Loucy (cell line): ENCODE measurements around the gene CLDN11.

Source experiments
- H2AFZ ChIP-seq: fragments of 200-600 bp; sonication (generic); 2 replicates; pipeline ENCODE4 v1.6.0; 2016; ENCODE audit warnings: antibody characterized with exemption, mild to moderate bottlenecking, low read length, moderate library complexity
- H3F3A ChIP-seq: fragments of 200-600 bp; 2 replicates; pipeline ENCODE4 v1.6.0; 2016; ENCODE audit warnings: antibody characterized with exemption, low read depth, mild to moderate bottlenecking
- H3K27me3 ChIP-seq: fragments of 200-600 bp; sonication (generic); 2 replicates; pipeline ENCODE4 v1.6.1; 2014; ENCODE audit warnings: low read length, mild to moderate bottlenecking; ENCODE audit not compliant: insufficient read depth, poor library complexity, severe bottlenecking
- H3K36me3 ChIP-seq: fragments of 200-600 bp; sonication (generic); 2 replicates; pipeline ENCODE4 v1.6.1; 2016; ENCODE audit warnings: low read length; ENCODE audit not compliant: insufficient read depth
- H3K4me1 ChIP-seq: fragments of 200-600 bp; sonication (generic); 2 replicates; pipeline ENCODE4 v1.5.1; 2014; ENCODE audit warnings: low read length, mild to moderate bottlenecking; ENCODE audit not compliant: insufficient read depth, poor library complexity, severe bottlenecking
- H3K4me2 ChIP-seq: fragments of 200-600 bp; sonication (generic); 2 replicates; pipeline ENCODE4 v1.6.0; 2014; ENCODE audit warnings: antibody characterized with exemption, low read length, low read depth, mild to moderate bottlenecking; ENCODE audit not compliant: poor library complexity, severe bottlenecking
- H3K4me3 ChIP-seq: fragments of 200-600 bp; sonication (generic); 2 replicates; pipeline ENCODE4 v1.5.1; 2014; ENCODE audit warnings: low read length, mild to moderate bottlenecking, mixed read lengths; ENCODE audit not compliant: poor library complexity, severe bottlenecking
- H3K79me2 ChIP-seq: fragments of 200-600 bp; sonication (generic); 2 replicates; pipeline ENCODE4 v1.6.1; 2014; ENCODE audit warnings: low read length; ENCODE audit not compliant: insufficient read depth
- H3K9ac ChIP-seq: fragments of 200-600 bp; sonication (generic); 2 replicates; pipeline ENCODE4 v1.6.0; 2014; ENCODE audit warnings: mild to moderate bottlenecking, low read depth, low read length, moderate library complexity; ENCODE audit not compliant: poor library complexity, severe bottlenecking
- H3K9me2 ChIP-seq: fragments of 200-600 bp; sonication (generic); replicated peaks from 2 replicates; pipeline ENCODE4 v1.6.1; 2016; ENCODE audit warnings: low read depth, low read length, mixed read lengths
- H3K9me3 ChIP-seq: fragments of 200-600 bp; sonication (generic); 2 replicates; pipeline ENCODE4 v1.6.1; 2014; ENCODE audit warnings: mild to moderate bottlenecking, antibody characterized with exemption, low read length, low read depth; ENCODE audit not compliant: insufficient read depth
- H4K20me1 ChIP-seq: fragments of 200-600 bp; sonication (generic); 2 replicates; pipeline ENCODE4 v1.6.0; 2014; ENCODE audit warnings: antibody characterized with exemption, low read length, mild to moderate bottlenecking; ENCODE audit not compliant: insufficient read depth, poor library complexity, severe bottlenecking
- CTCF ChIP-seq: fragments of 200-600 bp; sonication (generic); conservative IDR thresholded peaks from 2 replicates; pipeline ENCODE4 v1.5.1; 2014; ENCODE audit warnings: mild to moderate bottlenecking, antibody characterized with exemption, low read length
- EZH2phosphoT487 ChIP-seq: fragments of 200-600 bp; IDR thresholded peaks from 2 replicates; pipeline ENCODE4 v1.6.1; 2018; ENCODE audit warnings: antibody characterized with exemption, mild to moderate bottlenecking, moderate library complexity, borderline replicate concordance

Gene CLDN11

GRCh38 chr3:170438836-170439235 lies 20.2 kb downstream of the CLDN11 start:
- no peaks in the 10 kb centered on the region for H3K79me2 ChIP-seq
- no peaks in the 10 kb centered on the region for H3K9me2 ChIP-seq
- no peak overlapping the region for H2AFZ ChIP-seq
- no peaks in the 10 kb centered on the region for H4K20me1 ChIP-seq
- H3K4me2 ChIP-seq, result no peak overlapping the region
- no peaks in the 10 kb centered on the region for H3K27me3 ChIP-seq
- no peak overlapping the region for H3K4me3 ChIP-seq
- no peaks in the 10 kb centered on the region for H3K4me1 ChIP-seq
- TF ChIP-seq EZH2phosphoT487 (no peak), CTCF (no peak)
- no peak overlapping the region for H3K9ac ChIP-seq
- no peaks in the 10 kb centered on the region for H3K9me3 ChIP-seq
- H3F3A ChIP-seq, result no peaks in the 10 kb centered on the region
- no peaks in the 10 kb centered on the region for H3K36me3 ChIP-seq

- Histone ChIP-seq H3K4me1 (no peaks in the 10 kb centered on the region), H3K27me3 (no peaks in the 10 kb centered on the region), H3K9me2 (no peaks in the 10 kb centered on the region), H3K4me2 (no peak overlapping the region), H3K9me3 (no peaks in the 10 kb centered on the region), H2AFZ (no peak overlapping the region), H3K36me3 (no peaks in the 10 kb centered on the region), H3K79me2 (no peaks in the 10 kb centered on the region), H3F3A (no peaks in the 10 kb centered on the region), H3K4me3 (no peak overlapping the region), H4K20me1 (no peaks in the 10 kb centered on the region), H3K9ac (no peak overlapping the region)
- no peak for TF ChIP-seq EZH2phosphoT487
- TF ChIP-seq CTCF, result no peak
These were observed 21.7 kb downstream of the CLDN11 start for GRCh38 chr3:170440344-170440743.

- Histone ChIP-seq H3K4me2 (no peak overlapping the region), H3K9me2 (no peaks in the 10 kb centered on the region), H3K9me3 (no peaks in the 10 kb centered on the region), H2AFZ (no peak overlapping the region), H4K20me1 (no peaks in the 10 kb centered on the region), H3K79me2 (no peaks in the 10 kb centered on the region), H3K4me1 (no peaks in the 10 kb centered on the region), H3K9ac (no peak overlapping the region), H3K27me3 (no peaks in the 10 kb centered on the region), H3K36me3 (no peaks in the 10 kb centered on the region), H3K4me3 (no peak overlapping the region), H3F3A (no peaks in the 10 kb centered on the region)
- TF ChIP-seq EZH2phosphoT487, result no peak
- TF ChIP-seq CTCF, result no peak
These were observed 22.7 kb downstream of the CLDN11 start for GRCh38 chr3:170441412-170441811.
